GM19240 (cell line): ENCODE results near the gene CRYBG3.
"Not testable (repeated sequence)": the region's sequence is repeated elsewhere in the genome, so short reads cannot be mapped to it uniquely, and the experiment has no call there.

ENCODE experiments used
- DNase-seq: peaks from one replicate; pipeline ENCODE4 v3.0.0; 2011; ENCODE audit warnings: low spot score; ENCODE audit not compliant: insufficient read length

CRYBG3 gene

GRCh38 chr3:97821774-97822358 lies at the start of gene CRYBG3:
CRYBG3 (plus strand) TSS chr3:97822011; CDS start chr3:97822207, 196 bp downstream.
- peak; percentile 56 for DNase-seq

GRCh38 chr3:97772926-97773325 lies 48.9 kb upstream of the CRYBG3 start:
- no peak for DNase-seq

- DNase-seq = no peak
Observed at GRCh38 chr3:97778152-97778551, 43.7 kb upstream of the CRYBG3 start.

- DNase-seq = no peak
Observed at GRCh38 chr3:97793420-97794019, 28.3 kb upstream of the CRYBG3 start.

- DNase-seq = no peak
Observed at GRCh38 chr3:97795951-97796350, 25.9 kb upstream of the CRYBG3 start.

- no peak for DNase-seq
Observed at GRCh38 chr3:97804471-97804870, 17.3 kb upstream of the CRYBG3 start.

- no peak for DNase-seq
Observed at GRCh38 chr3:97810779-97811390, 10.9 kb upstream of the CRYBG3 start.

GRCh38 chr3:97815149-97815917 lies 6.5 kb upstream of the CRYBG3 start:
- DNase-seq = no peak

- DNase-seq = no peak
Observed at GRCh38 chr3:97816811-97817210, 5.0 kb upstream of the CRYBG3 start.

GRCh38 chr3:97817965-97818364 lies 3.8 kb upstream of the CRYBG3 start:
- no peak for DNase-seq

- DNase-seq = no peak
Observed at GRCh38 chr3:97820780-97821179, 1.0 kb upstream of the CRYBG3 start.

- DNase-seq = no peak
Observed at GRCh38 chr3:97821287-97821773, 481 bp upstream of the CRYBG3 start.

- DNase-seq = no peak
Observed at GRCh38 chr3:97822359-97822775, 556 bp downstream of the CRYBG3 start.

- no peak for DNase-seq
Observed at GRCh38 chr3:97823046-97824004, 1.5 kb downstream of the CRYBG3 start.

GRCh38 chr3:97825101-97825500 lies 3.3 kb downstream of the CRYBG3 start:
- no peak for DNase-seq

GRCh38 chr3:97827741-97828471 lies 6.1 kb downstream of the CRYBG3 start:
- no peak for DNase-seq

GRCh38 chr3:97829198-97829597 lies 7.4 kb downstream of the CRYBG3 start:
- DNase-seq = no peak

GRCh38 chr3:97830638-97831037 lies 8.8 kb downstream of the CRYBG3 start:
- no peak for DNase-seq

- no peak for DNase-seq
Observed at GRCh38 chr3:97831140-97831539, 9.3 kb downstream of the CRYBG3 start.

- not testable (repeated sequence) for DNase-seq
Observed at GRCh38 chr3:97833184-97833583, 11.4 kb downstream of the CRYBG3 start.
